Astrocyte (in vitro differentiated cells and primary cell): ENCODE results near the gene OMA1. TPM values are rescaled to one million over a fixed set of nuclear protein-coding genes. Genes with fewer than 3 reads are reported as not detected.
"Not testable (repeated sequence)": the region's sequence is repeated elsewhere in the genome, so short reads cannot be mapped to it uniquely, and the experiment has no call there.

ENCODE experiments used
- DNase-seq: peaks from one replicate; pipeline ENCODE4 v3.0.0-alpha.2; 2010; ENCODE audit warnings: low read depth
- FAIRE-seq: peaks from 2 replicates; lab custom pipeline; 2011; peaks lifted over from hg19 to GRCh38; lab: Jason Lieb, UNC
- H2AFZ ChIP-seq: 2 replicates; pipeline ENCODE4 v1.6.0; 2012; ENCODE audit warnings: low read depth, low read length, inconsistent platforms
- H3K27ac ChIP-seq: 2 replicates; pipeline ENCODE4 v1.5.1; 2011; ENCODE audit warnings: low read depth, low read length, inconsistent platforms
- H3K27me3 ChIP-seq: 2 replicates; pipeline ENCODE4 v1.6.0; 2011; ENCODE audit warnings: low read length, inconsistent platforms; ENCODE audit not compliant: insufficient read depth
- H3K36me3 ChIP-seq: 2 replicates; pipeline ENCODE4 v1.5.1; 2011; ENCODE audit warnings: low read length, inconsistent platforms; ENCODE audit not compliant: insufficient read depth
- H3K4me1 ChIP-seq: 2 replicates; pipeline ENCODE4 v1.5.1; 2011; ENCODE audit warnings: low read length, inconsistent platforms; ENCODE audit not compliant: insufficient read depth
- H3K4me2 ChIP-seq: 2 replicates; pipeline ENCODE4 v1.6.0; 2012; ENCODE audit warnings: low read length, inconsistent platforms
- H3K4me3 ChIP-seq: 2 replicates; pipeline ENCODE4 v1.5.1; 2011; ENCODE audit warnings: low read depth, mild to moderate bottlenecking, low read length, inconsistent platforms; ENCODE audit not compliant: insufficient read depth
- H3K79me2 ChIP-seq: 2 replicates; pipeline ENCODE4 v1.6.0; 2012; ENCODE audit warnings: mild to moderate bottlenecking, low read length, inconsistent platforms; ENCODE audit not compliant: insufficient read depth
- H3K9ac ChIP-seq: 2 replicates; pipeline ENCODE4 v1.6.0; 2012; ENCODE audit warnings: mild to moderate bottlenecking, low read length, inconsistent platforms
- H3K9me3 ChIP-seq: 2 replicates; pipeline ENCODE4 v1.5.1; 2012; ENCODE audit warnings: low read depth, mild to moderate bottlenecking, low read length, inconsistent platforms; ENCODE audit not compliant: insufficient read depth
- H4K20me1 ChIP-seq: 2 replicates; pipeline ENCODE4 v1.6.0; 2012; ENCODE audit warnings: low read length, inconsistent platforms; ENCODE audit not compliant: insufficient read depth
- H3K27ac Mint-ChIP-seq: one replicate; pipeline ENCODE4 v1.8.0; 2021; ENCODE audit warnings: mild to moderate bottlenecking, mixed read lengths; ENCODE audit not compliant: unreplicated experiment
- H3K27me3 Mint-ChIP-seq: one replicate; pipeline ENCODE4 v1.8.0; 2021; ENCODE audit warnings: low read depth, mixed read lengths; ENCODE audit not compliant: unreplicated experiment
- H3K36me3 Mint-ChIP-seq: one replicate; pipeline ENCODE4 v1.8.0; 2021; ENCODE audit warnings: low read depth, mixed read lengths; ENCODE audit not compliant: unreplicated experiment
- H3K4me1 Mint-ChIP-seq: one replicate; pipeline ENCODE4 v1.8.0; 2021; ENCODE audit warnings: low read depth, mixed read lengths; ENCODE audit not compliant: unreplicated experiment
- H3K4me3 Mint-ChIP-seq: one replicate; pipeline ENCODE4 v1.8.0; 2021; ENCODE audit warnings: mild to moderate bottlenecking, moderate library complexity, mixed read lengths; ENCODE audit not compliant: unreplicated experiment
- H3K9me3 Mint-ChIP-seq: one replicate; pipeline ENCODE4 v1.8.0; 2021; ENCODE audit warnings: mild to moderate bottlenecking, mixed read lengths; ENCODE audit not compliant: unreplicated experiment
- EZH2 ChIP-seq: IDR thresholded peaks from 2 replicates; pipeline ENCODE4 v1.6.1; 2012; ENCODE audit warnings: mild to moderate bottlenecking, low read length, inconsistent platforms; ENCODE audit not compliant: insufficient read depth
- total RNA-seq: library from RNA; stranded (reverse); gene quantifications from 2 replicates; pipeline ENCODE4 v1.2.1, GENCODE V29; 2021
- TF ChIP-seq, protein P1 (sequence below): IDR thresholded peaks from 2 replicates; pipeline ENCODE4 v1.5.1; 2011; ENCODE audit warnings: low read depth, mild to moderate bottlenecking, inconsistent platforms, low read length, moderate library complexity; ENCODE audit not compliant: insufficient read depth

Gene OMA1
- total RNA-seq, 1 donor from 2014 or later, result 5.1 TPM

DNA sequence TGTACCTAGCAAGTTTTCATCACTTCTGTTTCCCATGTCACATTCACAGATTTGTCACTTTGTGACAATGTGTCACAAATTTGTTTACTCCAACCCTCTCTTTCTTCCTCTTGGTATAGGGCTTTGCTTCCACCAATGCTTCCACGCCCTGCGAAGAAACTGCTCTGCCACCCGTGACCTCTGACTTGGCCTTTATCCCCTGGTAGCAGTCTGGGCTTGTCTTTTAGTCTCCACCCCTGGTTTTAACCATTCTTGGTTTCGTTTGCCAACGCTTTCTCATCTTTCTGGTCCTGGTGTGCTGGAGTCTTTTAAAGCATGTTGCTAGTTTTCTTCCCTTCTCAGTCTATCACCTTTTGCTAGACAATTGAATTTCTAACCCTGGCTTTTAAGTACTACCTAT lies 22.4 kb upstream of the OMA1 start:
- Histone ChIP-seq H3K4me3 (no peak overlapping the region), H3K27me3 (peaks cover 17% of the 10 kb centered on the region), H4K20me1 (no peaks in the 10 kb centered on the region), H3K4me2 (no peak overlapping the region), H3K9ac (no peak overlapping the region), H3K27ac (no peak overlapping the region), H3K4me1 (no peaks in the 10 kb centered on the region), H3K36me3 (no peaks in the 10 kb centered on the region), H3K9me3 (no peaks in the 10 kb centered on the region), H2AFZ (no peak overlapping the region), H3K79me2 (no peaks in the 10 kb centered on the region)
- Mint-ChIP-seq H3K4me3 (no peak overlapping the region), H3K36me3 (no peaks in the 10 kb centered on the region), H3K9me3 (no peaks in the 10 kb centered on the region), H3K27me3 (peaks cover 5% of the 10 kb centered on the region), H3K4me1 (peaks cover 2% of the 10 kb centered on the region), H3K27ac (no peak overlapping the region)
- DNase-seq, result no peak
- no peak for FAIRE-seq
- TF ChIP-seq, protein P1, sequence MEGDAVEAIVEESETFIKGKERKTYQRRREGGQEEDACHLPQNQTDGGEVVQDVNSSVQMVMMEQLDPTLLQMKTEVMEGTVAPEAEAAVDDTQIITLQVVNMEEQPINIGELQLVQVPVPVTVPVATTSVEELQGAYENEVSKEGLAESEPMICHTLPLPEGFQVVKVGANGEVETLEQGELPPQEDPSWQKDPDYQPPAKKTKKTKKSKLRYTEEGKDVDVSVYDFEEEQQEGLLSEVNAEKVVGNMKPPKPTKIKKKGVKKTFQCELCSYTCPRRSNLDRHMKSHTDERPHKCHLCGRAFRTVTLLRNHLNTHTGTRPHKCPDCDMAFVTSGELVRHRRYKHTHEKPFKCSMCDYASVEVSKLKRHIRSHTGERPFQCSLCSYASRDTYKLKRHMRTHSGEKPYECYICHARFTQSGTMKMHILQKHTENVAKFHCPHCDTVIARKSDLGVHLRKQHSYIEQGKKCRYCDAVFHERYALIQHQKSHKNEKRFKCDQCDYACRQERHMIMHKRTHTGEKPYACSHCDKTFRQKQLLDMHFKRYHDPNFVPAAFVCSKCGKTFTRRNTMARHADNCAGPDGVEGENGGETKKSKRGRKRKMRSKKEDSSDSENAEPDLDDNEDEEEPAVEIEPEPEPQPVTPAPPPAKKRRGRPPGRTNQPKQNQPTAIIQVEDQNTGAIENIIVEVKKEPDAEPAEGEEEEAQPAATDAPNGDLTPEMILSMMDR, result no peak
- TF ChIP-seq EZH2, result no peak

DNA sequence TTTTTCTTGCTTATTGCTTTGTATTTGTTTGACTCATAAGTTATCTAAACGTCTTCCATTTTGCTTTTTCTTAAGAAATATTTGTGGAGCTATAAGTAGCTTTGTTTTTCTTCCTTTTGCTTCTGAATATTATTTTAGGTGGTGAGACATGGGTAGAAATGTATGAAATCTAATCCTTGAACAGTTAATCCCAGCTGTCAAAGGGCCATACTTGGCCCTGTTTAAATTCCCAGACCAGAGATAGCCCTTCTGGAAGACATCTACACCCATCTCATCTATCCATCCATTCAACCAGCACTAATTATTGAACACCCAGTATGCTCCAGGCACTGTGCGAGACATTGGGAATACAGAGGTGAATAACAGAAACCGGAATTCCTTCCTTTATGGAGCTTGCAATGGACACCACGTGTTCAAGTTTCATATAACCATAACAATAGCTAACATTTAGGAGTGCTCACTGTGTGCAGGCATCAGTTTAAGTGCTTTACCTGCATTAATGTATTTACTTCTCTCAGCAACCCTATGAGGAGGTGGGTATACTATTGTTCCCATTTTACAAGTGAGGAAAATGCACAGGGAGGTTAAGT lies 21.8 kb upstream of the OMA1 start:
- Histone ChIP-seq H3K9me3 (no peaks in the 10 kb centered on the region), H2AFZ (no peak overlapping the region), H3K4me1 (no peaks in the 10 kb centered on the region), H3K36me3 (no peaks in the 10 kb centered on the region), H3K4me3 (no peak overlapping the region), H3K27me3 (peaks cover 16% of the 10 kb centered on the region), H3K79me2 (no peaks in the 10 kb centered on the region), H4K20me1 (no peaks in the 10 kb centered on the region), H3K4me2 (no peak overlapping the region), H3K27ac (no peak overlapping the region), H3K9ac (no peak overlapping the region)
- Mint-ChIP-seq H3K9me3 (no peaks in the 10 kb centered on the region), H3K4me1 (no peaks in the 10 kb centered on the region), H3K4me3 (no peak overlapping the region), H3K27me3 (peaks cover 6% of the 10 kb centered on the region), H3K36me3 (no peaks in the 10 kb centered on the region), H3K27ac (no peak overlapping the region)
- TF ChIP-seq, protein P1, result no peak
- TF ChIP-seq EZH2, result no peak
- no peak for DNase-seq
- FAIRE-seq, result no peak

DNA sequence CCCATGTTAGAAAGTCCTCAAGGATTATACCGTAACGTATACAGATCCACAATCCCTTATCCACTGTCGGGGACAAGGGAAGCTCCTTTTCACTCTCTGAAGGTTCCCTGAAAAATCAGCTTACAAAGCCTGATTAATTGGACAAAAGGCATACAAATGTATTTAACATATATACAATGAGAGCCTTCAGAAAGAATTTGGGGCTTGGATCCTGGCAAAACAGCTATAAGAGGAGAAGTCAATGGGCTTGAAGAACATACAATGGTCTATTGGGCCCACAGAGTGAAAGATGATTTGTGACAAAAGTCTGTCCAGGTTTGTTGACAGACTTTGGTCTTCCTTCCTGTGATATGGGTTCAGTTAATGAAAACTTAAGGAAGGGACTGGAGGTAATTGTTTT lies 19.8 kb upstream of the OMA1 start:
- H3K4me2 ChIP-seq, result no peak overlapping the region
- H3K4me3 Mint-ChIP-seq, result no peak overlapping the region

DNA sequence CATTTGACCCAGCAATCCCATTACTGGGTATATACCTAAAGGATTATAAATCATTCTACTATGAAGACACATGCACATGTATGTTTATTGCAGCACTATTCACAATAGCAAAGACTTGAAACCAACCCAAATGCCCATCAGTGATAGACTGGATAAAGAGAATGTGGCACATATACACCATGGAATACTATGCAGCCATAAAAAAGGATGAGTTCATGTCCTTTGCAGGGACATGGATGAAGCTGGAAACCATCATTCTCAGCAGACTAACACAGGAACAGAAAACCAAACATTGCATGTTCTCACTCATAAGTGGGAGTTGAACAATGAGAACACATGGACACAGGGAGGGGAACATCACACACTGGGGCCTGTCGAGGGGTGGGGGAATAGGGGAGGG lies 17.2 kb upstream of the OMA1 start:
- H3K27me3 Mint-ChIP-seq, DNase-seq, H3K4me1 Mint-ChIP-seq, H2AFZ ChIP-seq, H3K9ac ChIP-seq, H3K36me3 Mint-ChIP-seq, H3K27ac Mint-ChIP-seq, H3K27me3 ChIP-seq, H3K4me3 Mint-ChIP-seq, H3K9me3 Mint-ChIP-seq, H3K27ac ChIP-seq, H3K4me3 ChIP-seq, H3K36me3 ChIP-seq, FAIRE-seq, H3K4me2 ChIP-seq, H3K4me1 ChIP-seq, H3K79me2 ChIP-seq, H4K20me1 ChIP-seq, H3K9me3 ChIP-seq: not testable (repeated sequence)

More for the DNA sequence above, 19.8 kb upstream of the OMA1 start:
- H3K27me3 Mint-ChIP-seq, result peaks cover 4% of the 10 kb centered on the region
- Histone ChIP-seq H3K27me3 (peaks cover 6% of the 10 kb centered on the region), H3K9me3 (no peaks in the 10 kb centered on the region), H3K4me1 (no peaks in the 10 kb centered on the region), H3K36me3 (no peaks in the 10 kb centered on the region), H3K27ac (no peak overlapping the region), H3K4me3 (no peak overlapping the region), H2AFZ (no peak overlapping the region), H3K79me2 (no peaks in the 10 kb centered on the region), H4K20me1 (no peaks in the 10 kb centered on the region), H3K9ac (no peak overlapping the region)
- TF ChIP-seq EZH2, result no peak
- TF ChIP-seq, protein P1, result no peak
- no peaks in the 10 kb centered on the region for H3K36me3 Mint-ChIP-seq
- no peaks in the 10 kb centered on the region for H3K4me1 Mint-ChIP-seq
- H3K9me3 Mint-ChIP-seq, result no peaks in the 10 kb centered on the region
- DNase-seq (no peak), FAIRE-seq (no peak)
- H3K27ac Mint-ChIP-seq, result no peak overlapping the region
